ENCODE data around the gene THSD4.
"Not testable (repeated sequence)": the region's sequence is repeated elsewhere in the genome, so short reads cannot be mapped to it uniquely, and the experiment has no call there.

The THSD4 gene

DNA sequence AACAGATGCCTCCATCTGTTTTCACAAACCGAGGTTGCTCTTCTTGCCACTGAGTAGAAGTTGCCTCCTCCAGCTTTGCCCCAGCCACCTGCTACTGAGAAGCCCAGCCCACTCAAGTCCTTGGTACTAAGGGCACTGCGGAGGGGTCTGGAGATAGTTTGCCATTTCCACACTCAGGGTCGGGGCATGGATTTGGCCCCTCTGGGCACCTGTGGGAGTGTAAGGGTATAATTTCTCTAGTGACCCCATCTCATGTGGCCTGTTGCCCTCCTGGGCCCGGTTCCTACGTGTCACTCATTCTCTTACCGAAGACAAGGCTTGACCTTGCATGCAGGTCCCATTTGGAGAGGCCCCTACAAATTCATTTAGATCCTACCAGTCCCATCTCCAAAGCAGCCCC lies 79.0 kb downstream of the THSD4 start:
- no peak for DNase-seq

DNA sequence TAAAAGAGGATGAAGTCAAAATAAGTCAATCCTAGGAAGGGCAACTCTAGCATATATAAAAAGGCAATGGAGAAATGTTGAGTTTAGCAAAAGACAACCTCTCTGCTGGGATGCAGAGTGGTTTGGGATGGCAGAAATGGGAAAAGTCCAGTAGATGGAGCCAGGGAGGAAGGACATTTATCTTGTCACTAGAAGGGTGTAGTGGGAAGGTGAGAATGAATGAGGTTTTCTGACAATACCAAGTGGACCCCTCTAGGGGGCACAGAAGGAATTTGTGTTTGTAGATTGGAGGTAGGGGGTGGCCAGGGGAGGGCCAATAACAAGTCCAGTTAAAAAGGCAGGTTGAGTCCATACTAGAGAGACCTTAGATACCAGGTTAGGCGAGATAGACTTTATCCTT lies 80.0 kb downstream of the THSD4 start:
- no peak for DNase-seq

DNA sequence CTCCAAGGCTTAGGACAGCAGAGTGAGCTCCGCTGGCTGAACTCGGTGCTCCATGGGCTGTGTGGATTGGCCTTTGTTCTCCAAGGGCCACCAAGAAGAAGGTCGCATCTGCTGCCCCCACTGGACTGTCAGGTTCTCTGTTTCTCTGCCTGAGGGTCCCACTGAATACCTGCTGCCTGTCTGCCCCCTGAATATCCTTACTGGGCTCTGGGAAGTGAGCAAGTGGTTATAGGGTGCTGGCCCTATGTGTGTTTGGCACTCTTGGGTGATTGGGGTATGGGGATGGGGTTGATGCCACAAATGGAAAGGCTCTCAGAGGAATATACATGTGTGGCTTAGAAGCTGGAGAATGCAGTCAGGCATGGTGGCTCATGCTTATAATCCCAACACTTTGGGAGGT lies 82.3 kb downstream of the THSD4 start:
- DNase-seq, result no peak

DNA sequence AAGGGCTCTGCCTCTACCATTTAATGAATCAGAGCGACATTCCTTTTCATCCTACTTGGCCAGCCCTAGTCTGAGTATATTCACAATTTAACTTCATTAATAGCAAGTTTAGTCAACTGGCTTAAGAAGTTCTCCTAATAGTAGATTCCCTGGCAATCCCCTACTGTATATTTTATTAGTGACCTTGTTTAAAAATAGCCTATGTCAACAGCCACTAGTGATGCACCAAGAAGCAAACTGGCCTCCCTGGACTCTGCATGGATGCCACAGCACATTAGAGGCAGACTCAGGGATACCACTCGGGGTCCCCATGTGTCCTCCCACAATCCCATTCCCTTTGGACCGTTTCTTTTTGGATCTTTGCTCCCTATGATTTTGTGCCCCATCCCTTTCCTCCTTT lies 83.6 kb downstream of the THSD4 start:
- DNase-seq, result no peak

DNA sequence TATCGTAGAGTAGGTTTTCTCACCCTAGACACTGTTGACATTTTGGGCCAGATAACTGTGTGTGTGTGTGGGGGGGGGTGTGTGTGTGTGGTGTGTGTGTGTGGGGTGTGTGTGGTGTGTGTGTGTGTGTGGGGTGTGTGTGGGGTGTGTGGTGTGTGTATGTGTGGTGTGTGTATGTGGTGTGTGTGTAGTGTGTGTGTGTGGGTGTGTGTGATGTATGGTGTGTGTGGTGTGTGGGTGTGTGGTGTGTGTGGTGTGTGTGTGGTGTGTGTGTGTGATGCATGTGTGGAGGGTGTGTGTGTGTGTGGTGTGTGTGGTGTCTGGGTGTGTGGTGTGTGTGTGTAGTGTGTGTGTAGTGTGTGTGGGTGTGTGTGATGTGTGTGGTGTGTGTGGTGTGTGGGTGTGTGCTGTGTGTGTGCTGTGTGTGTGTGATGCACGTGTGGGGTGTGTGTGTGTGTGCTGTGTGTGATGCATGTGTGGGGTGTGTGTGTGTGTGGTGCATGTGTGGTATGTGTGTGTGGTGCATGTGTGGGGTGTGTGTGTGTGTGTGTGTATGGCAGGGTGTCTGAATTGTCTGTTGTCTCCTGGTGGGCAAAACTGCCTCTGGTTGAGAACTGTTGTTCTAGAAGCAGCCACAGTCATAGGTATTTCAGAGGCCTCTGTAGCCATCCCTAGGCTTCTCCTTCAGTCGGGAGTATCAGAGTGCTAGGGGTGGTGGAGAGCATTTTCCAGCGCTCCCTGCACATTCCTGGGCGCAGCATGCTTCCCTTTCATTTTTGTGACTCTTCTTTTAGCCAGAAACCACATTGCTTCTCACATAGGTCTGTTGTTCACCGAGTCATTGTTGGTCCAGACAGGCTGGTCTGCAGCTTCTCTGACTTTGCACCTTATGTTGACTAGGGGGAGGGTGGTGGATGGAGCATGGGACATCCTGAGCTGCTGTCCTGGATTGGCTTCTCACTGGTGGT lies 84.4 kb downstream of the THSD4 start:
- DNase-seq, result no peak

DNA sequence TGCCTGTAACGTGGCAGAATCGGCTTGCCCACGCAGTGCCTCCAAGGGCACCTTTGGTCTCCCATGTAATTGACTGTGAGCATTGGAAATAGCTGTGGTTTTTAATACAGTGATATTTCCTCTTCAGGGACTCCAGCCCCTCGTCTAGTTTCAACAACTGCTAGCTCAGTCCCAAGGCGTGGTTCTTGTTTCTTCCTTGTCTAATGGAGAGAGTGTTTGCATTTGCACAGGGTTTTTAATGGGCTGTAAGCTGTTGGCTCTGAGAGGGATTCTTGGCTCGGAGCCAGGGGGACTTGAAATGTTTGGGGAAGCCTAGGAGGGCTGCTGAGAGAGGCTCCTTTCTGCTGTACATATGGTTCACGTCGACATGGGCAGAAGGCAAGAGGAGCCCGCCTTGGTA lies 86.2 kb downstream of the THSD4 start:
- peak; percentile 95 for DNase-seq

DNA sequence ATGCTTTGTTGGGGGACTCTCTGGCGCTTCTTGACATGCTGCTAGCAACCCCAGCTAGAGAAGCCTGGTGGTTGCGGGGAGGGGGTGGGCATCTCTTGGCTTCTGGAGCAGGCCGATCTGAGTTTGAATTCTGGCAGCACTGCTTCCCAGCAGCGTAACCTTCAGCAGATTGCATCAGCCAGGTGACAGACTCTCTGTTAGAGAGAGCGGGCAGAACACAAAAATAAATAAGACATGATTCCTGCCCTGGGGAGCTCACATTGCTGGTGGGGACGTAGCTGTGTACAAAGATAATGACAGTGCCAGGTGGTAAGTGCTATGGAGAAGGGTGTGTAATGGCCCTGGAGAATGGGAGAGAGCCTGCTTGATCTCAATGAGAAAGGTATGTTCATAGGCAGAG lies 87.4 kb downstream of the THSD4 start:
- DNase-seq, result peak; percentile 88

DNA sequence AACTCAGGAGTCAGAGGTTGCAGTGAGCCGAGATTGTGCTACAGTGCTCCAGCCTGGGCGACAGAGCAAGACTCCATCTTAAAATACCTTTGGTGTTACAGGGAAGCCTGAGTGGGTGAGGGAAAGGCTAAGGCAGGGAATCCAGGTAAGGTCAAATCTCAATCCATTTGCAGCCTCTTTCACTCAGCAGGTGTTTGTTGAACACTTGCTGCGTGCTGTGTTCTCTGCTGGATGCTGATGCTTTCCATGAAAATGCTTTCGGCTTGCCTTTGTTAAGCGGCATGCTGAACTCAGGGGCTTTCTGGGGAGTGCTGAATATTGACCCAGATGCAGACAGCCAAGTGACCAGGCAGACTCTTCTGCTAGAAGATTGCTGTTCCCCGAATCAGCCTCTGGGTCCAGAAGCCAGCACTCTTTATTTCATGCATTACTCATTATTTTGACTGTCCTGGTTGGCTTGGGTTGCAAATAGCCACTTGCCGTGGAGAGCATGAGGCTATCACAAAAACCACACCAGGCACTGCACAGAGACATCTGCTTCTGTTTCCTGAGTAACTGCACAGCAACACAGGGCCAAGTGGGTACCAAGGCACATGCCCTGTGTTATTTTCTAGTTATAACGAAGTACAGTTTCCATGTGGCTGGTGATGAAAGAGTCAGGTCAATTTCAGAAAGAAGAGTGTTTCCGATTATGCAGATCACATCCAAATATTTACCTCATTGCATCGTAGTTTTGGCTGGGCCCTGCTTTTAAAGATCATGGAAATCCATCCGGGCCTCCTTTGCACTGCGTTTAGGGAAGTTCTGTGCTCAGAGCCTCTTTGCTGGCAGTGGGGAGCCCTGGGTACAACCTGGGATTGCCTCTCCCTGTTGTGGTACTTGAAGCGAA lies 88.6 kb downstream of the THSD4 start:
- DNase-seq, result peak; percentile 53

DNA sequence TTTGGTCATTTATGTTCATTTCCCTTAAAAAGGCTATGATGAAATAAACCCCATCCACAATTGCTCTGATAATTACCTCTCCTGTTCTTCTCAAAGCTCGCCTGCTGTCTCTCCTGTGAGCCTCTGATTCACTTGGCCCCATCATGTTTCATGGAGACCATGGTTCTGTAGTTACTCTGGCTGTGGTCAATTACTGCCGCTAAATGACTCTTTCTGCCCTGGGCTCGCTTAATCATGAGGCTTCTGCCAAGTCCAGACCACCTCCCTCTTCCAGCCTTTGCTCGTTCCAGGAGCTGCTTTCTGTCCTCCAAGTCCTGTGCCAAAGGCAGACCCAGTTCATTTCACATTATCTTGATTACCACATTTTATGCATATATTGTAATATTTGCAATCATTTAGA lies 91.9 kb downstream of the THSD4 start:
- DNase-seq, result no peak

DNA sequence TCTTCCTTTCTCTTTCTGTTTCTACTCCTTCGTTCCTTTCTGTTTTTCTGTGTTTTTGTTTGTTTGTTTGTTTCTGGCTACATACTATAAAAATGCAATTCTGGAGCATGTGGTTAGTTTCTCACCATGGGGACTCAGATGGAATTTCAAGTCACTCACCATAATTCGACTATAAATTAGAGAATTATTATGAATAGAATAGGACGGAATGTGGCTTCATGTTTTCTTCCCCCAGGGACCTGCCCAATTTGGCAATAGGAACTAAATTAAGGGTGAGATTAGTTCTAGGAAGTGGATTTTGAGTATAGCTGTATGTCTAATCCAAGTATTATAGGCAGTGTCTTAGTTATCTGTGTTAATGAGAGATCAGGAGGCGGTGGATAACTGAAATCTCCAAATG lies 96.9 kb downstream of the THSD4 start:
- DNase-seq, result no peak

DNA sequence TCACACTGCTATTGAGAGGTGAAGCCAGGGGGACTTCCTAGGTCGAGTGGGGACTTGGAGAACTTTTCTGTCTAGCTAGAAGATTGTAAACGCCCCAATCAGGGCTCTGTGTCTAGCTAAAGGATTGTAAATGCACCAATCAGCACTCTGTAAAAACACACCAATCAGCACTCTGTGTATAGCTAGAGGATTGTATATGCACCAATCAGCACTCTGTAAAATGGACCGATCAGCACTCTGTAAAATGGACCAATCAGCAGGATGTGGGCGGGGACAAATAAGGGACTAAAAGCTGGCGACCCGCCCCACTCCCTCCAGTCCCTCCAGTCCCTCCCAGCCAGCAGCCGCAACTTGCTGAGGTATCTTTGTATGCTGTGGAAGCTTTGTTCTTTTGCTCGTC lies 98.7 kb downstream of the THSD4 start:
- DNase-seq, result not testable (repeated sequence)

DNA sequence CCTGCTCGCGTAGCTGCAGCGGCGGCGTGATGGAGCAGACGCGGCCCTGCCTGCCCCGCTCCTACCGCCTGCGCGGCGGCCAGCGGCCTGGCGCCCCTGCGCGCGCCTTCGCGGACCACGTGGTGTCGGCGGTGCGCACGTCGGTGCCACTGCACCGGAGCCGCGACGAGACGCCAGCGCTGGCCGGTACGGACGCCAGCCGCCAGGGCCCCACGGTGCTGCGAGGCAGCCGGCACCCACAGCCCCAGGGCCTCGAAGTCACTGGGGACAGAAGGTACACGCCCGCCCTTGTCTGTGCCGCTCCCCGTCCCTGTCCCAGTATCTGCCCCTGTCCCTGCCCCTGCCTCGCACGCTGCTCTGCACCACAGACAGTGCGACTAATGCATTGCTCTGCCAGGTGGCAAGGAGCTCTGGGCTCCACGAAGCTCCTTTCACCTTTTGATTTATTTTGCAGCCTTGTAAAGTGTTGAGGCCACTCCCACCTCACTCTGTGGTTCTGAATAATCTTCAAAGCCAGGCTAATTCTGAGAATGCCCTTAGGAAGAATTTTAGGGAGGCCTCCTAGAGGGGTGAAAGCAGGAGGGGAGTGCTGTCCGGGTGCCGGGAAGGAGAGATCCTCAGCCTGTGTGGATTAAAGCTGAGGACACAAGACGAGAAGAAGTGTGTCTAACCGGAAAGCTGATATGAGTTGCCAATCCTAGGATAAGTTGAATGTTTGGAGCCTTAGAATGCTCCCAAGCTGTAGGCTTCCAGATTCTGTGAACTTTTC lies 100.0 kb downstream of the THSD4 start:
- no peak for DNase-seq

DNA sequence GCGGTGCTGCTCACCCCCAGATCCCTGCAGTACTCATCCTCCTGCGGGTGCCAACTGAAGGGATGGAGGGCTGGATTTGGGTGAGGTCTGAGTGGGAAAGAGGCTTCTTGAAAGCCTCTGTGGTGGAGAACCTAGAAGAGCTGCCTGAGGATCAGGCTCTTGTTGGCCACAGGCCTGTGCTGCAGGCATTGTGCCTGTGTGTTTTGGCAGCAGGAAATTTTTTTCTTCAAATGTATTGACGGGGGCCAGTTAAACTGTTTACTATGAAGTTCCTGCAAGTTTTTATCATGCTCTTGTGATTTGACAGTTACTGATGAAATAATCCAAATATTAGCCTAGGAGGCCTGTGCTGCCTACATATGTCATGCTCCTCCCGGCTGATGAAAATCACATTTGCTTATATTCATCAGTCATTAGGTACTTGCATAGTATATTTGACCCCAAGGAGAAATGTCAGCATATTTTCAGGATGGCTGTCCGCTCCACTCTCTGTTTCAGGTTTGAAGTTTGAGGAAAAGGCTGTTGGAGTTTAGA lies 103.1 kb downstream of the THSD4 start:
- DNase-seq, result no peak

DNA sequence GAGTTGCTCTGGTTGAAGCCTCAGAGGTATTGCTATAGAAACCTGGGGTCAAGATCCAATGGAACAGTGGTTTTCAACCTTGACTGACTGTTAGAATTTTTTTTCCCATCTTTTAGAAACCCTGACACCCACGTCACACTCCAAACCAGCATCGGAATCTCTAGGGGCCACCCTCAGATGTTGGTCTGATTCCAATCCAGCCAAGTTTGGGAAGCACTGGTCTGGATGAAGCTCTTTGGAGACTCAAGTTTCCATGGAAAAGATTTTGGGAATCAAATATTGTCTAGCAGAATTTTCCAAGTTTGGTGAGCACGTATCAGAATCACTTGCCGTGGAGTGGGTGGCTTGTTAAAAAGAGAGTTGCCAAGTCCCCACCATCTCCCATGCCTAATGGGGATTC lies 103.8 kb downstream of the THSD4 start:
- no peak for DNase-seq

DNA sequence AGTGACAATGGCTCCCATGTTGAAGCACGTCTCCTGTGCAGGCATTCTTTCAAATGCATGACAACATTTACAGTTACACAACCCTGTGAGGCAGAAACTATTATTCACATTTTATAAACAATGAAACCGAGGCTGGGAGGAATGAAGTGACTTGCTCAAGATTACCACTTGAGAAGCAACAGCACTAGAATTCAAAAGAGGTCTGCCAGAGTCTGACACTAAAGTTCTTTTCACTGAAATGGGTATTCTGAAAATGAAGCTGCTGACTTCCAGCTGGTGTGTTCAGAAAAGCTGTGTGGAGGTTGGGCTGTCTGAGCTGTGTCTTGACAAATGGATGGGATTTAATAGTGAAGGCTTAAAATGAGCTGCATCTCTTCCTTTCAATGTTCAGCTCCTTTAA lies 104.4 kb downstream of the THSD4 start:
- DNase-seq, result no peak

DNA sequence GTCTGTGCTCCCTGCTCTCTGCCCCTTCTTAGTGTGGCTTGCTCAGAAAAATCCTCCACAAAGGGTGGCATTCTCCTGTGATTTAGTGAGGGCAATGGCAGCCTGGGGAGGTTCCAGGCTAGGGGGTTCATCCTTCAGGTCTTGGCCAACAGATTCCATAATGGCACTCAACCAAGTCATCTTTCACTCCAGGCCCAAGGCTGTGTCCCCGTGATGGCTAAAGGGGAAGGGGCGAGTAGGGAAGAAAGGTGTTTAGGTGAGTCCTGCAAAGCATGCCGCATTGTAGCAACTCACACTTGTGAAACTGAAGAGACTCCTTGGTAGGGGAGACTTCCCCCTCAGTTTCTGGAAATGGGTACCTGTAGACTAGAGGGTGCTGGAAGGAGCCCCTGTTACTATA lies 105.6 kb downstream of the THSD4 start:
- no peak for DNase-seq

DNA sequence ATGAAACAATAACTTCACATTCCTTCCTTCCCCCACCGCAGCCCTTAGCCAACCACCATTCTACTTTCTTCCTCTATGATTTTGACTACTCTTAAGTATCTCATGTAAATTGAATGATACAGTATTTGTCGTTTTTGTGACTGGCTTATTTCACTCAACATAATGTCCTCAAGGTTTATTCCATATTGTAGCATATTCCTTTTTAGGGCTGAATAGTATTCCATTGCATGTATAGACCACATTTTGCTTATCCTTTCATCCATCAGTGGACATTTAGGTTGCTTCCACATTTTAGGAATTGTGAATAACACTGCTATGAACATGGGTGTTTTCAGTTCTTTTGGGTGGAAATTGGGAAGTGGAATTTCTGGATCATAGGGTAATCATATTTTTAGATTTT lies 106.1 kb downstream of the THSD4 start:
- DNase-seq, result no peak

DNA sequence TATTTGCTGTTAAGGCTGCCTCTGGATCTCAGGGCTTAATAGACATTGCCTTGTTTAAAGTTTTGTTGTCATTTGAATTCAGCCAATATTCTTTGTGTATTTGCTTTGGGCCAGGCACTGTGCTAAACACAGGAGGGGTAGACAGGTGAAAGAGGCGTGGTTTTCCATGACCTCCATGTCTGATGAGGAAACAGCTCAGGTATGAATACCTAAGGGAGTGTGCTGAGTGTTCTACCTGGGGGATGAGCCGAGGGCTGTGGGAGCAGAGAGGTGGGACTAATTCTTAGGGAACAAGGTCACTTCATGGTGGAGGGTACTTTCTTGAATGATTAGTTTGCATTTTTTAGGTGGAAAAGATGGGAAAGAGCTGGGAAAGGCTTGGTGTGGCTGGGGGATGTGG lies 108.2 kb downstream of the THSD4 start:
- no peak for DNase-seq

DNA sequence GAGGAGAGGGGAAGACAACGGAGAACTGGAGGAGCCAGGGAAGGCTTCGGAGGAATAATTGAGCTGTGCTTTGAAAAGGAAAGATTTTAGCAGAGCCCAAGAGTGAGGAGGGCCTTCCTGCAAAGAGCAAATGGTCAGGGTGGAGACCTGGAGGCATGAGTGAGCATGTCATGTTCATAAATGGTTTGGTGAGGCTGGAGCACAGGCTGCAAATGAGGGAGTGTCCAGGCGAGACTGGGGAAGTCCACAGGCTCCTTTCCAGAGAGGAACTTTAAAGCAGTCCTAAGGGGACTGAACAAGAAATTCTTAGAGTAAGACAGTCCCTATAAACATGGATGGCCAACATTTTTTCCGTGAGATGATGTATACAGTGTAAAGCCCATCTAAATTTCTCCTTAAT lies 108.8 kb downstream of the THSD4 start:
- no peak for DNase-seq

DNA sequence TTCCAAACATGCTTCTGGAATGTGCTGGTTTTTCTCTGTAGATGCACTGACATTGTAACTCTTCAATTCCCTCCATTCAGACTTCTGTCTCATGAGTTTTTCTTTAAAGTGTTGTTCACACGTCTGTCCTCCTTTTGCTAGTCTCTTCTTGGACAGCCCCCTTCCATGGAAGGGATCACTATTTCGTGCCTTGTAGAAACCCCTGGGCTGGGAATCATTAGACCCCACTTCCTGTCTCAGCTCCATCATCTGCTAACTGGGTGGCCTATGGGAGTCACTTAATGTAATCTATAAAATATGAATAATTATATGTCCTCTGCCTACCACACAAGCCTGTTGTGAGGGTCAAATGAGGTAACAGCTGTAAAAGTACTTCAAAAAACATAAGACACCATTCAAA lies 110.6 kb downstream of the THSD4 start:
- no peak for DNase-seq

DNA sequence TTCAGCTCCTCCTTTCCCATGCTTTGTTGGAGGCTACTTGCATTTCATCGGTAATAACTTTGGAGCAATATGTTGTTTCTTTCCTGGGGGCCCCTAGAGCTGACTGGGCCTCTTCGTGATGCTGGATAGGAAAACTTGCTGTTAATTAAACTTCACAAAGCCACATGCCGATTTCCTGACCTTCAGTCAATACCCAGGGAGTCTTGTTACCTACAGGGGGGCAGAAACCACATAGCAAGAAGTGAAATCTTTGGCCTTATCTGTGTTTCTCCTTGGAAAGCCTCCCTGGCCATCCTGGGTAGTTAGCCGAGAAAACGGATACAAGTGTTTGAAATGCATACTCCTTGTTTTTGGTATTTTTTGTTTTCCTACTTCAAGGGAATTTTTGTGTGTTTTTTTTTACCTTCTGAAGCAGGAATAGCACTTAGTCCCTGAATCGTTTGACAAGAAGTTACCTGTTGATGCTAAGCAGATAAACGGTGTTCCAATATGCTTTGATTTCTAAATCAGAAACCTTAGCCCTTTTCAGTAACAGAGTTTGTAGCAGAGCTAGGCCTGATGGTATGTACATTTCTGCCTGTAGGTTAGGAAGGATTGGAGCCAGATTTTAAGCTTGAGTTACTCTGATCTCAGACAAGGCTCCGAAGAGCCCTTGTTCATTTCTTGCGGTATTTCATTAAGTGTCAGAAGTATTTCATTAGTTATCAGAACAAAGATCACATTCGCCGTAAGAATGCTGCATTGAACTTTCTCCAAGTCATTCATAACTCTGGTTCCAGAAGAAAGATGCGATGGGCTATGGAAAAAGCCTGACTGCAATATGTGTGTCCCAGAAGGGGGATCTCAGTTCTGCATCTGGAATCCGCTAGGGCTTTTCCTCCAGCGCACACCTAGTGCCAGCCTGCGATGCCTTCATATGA lies 111.5 kb downstream of the THSD4 start:
- no peak for DNase-seq

DNA sequence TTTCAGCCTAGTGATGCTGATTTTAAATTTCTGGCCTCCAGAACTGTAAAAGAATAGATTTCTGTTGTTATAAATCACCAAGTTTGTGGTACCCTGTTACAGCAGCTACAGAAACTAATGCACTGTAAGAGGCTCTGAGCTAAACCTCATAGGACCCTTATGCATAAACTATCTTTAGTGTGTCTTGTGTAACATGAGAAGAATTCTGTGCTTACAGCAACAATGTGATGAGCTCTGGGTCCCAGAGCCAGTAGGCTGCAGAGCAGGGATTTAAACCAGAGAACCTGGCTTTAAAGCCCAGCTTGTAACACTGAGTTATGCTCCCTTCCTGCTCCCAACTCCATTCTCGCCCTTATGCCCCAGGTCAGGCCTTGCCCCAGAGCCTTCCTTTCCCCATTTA lies 113.1 kb downstream of the THSD4 start:
- DNase-seq, result no peak
